NCI-H748 (cell line): ENCODE data around the gene KCP.
A peak's percentile ranks its signal among the peaks of the same experiment; 100 is the strongest.

Source experiments
- DNase-seq: peaks from one replicate; lab custom pipeline; 2025; ENCODE audit not compliant: unreplicated experiment; lab: John Stamatoyannopoulos, UW

The KCP gene

DNA sequence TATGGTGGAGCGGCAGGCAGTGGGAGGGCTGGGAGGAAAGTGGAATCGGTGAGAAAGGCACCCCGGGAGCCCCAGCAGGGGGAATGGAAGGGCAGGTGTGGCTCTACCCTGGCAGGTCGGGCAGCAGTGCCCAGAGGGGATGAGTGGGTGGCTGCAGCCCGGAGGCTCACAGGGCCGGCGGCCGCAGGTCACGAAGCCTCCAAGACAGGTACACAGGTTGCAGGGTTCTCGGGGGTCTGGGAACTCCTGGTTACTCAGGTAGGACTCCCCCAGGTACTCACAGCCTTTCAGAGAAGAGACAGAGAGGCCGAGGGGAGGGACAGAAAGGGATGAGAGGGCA is 21.8 kb downstream of the KCP start:
- DNase-seq, result no peak

DNA sequence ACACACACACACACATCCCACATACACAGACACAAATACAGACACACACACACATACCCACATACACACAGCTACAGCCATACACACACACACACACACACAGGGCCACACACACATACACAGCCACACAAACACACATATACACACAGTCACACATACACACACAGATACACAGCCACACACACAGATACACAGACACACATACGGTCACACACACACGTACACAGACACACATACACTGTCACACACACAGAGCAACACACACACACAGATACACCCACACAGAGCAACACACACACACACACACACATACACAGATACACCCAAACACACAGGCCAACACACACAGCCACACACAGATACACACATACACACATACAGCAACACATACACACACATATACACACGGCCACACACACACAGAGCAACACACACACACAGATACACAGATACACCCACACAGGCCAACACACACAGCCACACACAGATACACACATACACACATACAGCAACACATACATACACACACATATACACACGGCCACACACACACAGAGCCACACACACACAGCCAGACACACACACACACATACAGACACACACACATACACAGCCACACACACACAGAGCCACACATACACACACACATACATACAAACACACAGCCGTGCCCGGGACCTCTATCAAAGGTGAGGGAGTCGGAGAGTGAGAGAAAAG is 22.3 kb downstream of the KCP start:
- no peak for DNase-seq

- no peak for DNase-seq
Measured at GRCh38 chr7:128887169-128888038, 23.1 kb downstream of the KCP start.

DNA sequence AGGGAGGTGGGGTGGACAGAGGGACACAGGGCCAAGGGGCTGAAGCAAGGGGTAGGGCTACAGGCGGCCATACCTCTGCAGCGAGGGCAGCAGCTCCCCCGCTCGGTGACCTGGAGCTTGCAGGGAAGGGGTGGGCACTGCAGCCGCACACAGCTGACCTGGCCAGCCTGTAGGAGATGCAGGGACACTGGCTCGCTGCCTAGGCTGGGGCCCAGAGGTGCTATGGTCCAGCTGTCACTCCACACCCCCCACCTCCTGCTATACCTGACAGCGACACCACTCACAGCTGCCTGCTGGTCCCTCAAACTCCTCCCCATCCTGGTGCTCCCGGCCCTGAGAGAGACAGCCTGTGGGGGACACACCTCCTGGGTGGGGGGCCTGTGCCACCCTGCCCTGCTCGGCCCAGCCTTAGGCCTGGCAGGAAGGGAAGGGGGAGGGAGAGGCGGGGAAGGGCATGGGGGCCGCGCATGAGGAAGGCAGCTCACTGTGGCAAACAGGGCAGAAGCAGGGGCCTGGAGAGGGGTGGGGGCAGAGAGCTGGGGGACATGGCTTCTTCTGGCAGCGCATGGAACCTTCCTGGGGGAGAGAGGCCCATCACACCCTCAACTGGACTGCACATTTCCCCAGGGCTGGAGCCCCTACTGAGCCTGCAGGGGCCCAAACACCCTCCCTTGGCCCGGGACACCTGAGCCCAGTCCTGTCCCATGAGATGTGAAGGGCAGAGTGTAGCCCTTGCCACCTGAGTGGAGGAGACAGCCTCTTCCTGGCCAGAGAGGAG is 23.9 kb downstream of the KCP start:
- no peak for DNase-seq

DNA sequence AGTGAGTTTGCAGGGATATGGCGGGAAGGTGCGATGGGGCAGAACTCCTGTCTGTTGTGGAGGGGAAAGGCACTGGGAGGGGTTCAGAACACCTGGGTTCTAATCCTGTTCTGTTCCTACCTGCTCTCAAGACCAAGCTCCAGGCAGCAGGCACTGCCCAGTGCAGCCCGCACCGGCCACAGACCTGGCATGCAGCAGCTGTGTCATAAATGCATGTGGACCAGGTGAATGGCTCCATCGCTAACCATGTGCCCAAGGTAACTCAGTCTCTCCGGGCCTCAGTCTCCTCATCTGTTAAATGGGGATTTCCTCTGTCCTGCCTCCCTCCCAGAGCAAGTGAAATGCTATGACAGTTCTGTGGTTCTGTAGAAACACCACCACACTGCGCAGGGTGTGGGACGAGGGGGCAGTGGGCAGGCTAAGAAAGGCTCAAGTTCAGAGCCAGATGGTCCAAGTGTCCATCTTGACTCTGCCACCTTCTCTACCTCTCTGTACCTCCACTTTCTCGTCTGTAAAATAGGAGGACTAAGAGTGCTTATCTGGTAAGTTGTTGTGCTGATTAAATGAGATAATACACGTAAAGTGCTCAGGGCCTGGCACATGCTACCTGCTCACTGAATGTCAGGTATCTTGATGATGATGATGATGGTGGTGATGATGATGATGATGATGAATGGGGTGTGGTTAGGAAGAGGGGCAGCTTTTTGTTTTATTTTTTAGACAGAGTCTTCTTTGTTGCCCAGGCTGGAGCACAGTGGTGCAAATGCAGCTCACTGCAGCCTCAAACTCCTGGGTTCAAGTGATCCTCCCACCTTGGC is 24.9 kb downstream of the KCP start:
- no peak for DNase-seq

- no peak for DNase-seq
Measured at GRCh38 chr7:128884561-128885369, 25.7 kb downstream of the KCP start.

DNA sequence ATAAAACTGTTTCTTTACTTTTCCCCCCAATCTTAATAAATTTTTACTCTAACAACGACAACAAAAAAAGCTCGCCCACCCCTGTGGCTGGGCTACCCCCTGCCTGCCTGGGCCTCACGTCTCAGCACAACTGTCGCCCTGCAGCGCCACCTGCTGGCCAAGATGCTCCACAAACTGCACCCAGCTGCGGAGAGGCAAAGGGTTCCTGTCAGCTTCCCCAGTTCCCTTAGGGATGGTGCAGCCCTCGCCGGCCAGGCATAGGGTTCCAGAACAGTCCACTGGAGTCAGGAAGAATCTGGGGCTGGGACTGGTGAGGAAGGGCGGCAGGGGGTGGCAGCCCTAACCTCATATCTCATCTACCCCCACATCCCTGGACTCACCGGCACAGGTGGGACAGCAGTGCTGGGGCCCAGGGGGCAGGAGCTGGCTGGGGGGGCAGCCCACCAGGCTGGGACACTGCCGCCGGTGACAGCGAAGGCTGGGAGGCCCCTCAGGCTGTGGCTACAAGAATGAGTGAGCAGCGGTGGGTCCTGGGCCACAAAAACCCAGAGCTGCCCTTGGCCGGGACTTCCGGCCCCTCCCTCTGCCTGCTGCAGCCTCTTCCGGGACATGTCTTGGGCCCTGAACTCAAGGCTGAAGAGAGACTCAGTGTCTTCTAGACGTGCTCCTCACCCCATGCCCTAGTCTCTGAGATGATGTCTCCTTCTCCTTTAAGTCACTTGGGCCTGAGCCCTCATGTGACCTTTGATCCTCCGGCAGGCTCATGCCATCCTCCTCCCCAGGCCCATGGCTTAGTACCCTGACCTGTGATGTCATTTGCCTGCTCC is 26.7 kb downstream of the KCP start:
- peak; percentile 75 for DNase-seq

DNA sequence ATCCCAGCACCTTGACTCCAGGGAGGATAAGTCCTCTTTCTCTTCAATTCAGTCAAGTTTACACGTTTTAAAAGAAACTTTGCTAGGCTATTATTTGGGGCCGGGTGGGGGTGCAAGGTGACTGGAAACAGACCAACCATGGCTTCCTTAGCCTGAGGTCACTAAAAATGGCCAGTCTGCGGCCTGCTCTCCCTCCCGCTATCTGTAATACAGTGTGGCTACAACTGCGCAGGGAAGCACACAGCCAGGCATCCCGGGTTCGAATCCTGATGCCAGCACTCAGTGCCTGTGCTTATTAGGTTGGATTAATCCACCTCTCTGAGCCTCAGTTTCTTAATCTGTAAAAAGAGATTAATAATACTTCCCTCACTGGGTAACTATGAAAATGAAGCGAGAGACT is 28.4 kb downstream of the KCP start:
- no peak for DNase-seq

DNA sequence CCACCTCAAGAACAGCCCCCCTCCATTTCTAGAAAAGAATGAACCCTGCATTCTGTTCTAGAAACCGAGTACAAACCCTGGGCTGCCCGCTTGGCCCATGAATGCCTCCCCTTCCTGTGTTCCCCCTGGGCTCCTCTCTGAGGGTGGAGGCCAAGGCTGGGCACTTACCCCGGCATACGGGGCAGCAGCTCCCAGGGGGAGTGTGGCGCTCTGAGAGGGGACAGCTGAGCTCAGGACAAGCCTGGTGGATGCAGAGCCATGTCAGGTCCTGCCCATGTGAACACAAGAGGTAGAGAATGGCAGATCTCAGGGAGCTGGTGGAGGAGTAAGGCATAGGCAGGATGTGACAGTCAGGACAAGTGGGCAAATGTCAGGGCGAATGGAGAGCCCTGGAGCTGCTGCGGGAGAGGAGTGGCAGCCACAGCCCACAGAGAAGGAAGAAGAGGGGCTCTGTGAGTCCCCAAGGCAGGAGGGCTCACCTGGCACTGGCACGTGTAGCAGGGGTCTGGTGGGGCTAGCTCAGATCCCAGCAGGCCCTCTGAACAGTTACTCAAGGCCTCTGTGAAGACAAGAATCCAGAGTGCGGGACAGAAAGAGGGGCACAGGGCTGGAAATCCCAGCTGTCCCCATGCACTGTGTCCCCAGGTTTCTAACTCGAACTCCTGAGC is 28.9 kb downstream of the KCP start:
- DNase-seq, result no peak

DNA sequence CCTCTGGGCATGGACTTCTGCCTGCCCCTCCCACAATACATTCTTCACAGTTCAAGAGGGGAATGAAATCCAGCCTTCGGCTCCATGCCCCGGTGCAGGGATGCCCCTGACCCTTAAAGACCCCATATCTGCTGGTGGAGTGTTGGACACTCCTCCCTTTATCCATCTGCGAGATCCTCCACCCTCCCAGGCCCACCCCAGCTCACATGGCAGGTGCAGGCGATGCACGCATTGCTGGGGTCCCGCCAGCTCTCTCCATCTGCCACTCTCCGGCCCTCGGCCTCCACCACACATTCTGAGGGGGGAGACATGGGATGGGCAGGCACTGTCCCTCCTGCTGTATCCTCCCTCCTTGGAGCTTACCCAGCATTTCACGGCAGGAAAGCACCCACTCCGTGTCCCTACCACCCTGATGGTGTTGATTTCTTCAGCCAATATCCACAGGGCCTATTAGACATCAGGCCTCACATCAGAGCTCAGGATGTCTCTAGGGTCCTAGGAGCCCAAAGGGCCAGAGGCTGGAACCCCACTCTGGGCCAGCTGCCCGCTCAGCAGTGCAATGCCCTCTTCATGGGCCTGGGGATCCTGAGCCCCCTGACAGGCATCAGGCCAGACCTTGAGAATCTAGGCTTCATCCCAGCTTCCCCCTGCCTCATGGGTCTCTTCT is 29.6 kb downstream of the KCP start:
- DNase-seq, result no peak

GRCh38 chr7:128879939-128880746 is 30.4 kb downstream of the KCP start:
- DNase-seq, result peak; percentile 74

DNA sequence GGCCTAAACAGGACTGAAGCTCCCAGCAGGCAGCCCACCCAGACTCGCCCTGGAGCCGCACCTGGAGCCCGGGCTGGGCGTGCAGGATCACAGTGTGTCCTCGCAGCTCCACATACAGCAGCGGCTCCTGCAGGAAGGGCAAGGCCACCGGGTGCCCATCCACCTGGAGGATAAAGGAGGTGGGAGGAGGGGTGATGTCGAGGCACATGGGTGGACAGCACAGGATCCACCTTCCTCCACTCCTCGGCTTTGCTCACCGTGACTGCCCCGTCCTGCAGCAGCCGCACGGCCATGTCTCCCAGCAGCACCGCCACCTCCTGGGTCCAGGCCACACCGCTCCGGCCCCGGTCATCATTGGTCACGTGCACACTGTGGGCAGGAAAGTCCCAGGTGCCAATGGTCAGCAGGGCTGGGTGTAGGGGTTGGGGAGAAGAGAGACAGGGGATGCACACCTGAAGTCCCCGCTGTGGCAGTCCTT is 31.0 kb downstream of the KCP start:
- no peak for DNase-seq

GRCh38 chr7:128878226-128879105 is 32.0 kb downstream of the KCP start:
- no peak for DNase-seq

DNA sequence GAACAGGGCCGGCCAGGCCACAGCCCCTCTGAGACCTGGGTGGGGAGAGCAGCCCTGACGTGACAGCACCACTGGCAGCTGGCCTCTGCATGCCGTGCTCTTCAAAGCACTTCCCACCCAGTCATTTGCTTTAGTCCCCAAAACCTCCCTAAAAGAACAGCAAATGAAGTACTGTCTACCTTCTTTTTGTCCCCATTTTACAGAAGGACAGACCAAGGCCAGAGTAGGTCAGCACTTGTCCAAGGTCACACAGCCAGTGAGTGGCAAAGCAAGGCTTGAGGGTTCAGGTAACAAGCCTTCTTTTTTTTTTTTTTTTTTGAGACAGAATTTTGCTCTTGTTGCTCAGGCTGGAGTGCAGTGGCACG is 32.8 kb downstream of the KCP start:
- no peak for DNase-seq

DNA sequence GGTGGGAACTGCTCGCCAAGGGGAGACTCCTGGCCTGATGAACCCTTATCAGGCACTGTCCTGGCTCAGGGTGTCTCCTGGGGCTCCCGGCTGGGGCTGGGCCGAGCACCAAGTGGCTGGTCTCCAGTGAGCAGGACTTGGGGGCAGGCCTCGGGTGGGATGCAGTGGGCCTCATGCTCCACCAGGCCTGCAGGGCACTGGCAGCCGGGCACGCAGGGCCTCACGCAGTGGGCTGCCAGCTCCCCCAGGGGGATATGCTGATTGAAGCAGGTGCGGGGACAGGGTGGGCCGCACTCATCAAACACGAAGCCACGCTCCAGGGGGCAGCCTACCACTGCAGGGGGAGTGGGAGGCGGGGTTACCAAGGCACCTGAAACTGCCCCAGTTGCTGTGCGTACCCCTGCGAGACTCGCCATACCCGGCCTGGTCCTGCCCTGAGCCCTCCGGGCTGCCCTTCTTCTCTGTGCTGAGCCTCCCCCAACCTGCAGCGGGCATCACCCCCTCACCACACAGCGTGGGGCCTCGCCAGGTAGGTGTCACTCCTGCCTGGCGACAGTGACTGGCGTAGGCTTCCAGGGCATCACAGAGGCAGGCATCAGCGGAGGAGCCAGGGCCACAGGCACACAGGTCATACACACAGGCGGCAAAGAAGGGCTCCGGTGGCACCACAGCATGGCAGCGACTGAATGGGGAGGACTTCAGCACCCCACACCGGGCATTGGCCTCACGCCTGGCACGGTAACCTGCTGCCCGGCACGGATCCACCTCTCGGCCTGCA is 33.3 kb downstream of the KCP start:
- DNase-seq, result no peak

- DNase-seq, result no peak
Measured at GRCh38 chr7:128876586-128876977, 33.9 kb downstream of the KCP start.
